ENCODE data around the gene CARD9.

- TF ChIP-seq CTCF (conservative IDR thresholded peaks at IDR 0.05; ENCODE audit: low read depth, low read length) (peak; percentile 51), EZH2 (IDR thresholded peaks at IDR 0.05; ENCODE audit: low read length, unreplicated experiment) (no peak)
Measured at GRCh38 chr9:136345281-136346156, 27.9 kb downstream of the CARD9 start.
